Left colon (tissue), 2 donors: ENCODE data around the gene NCKAP5. TPM values are rescaled to one million over a fixed set of nuclear protein-coding genes. Genes with fewer than 3 reads are reported as not detected.
"Not testable (repeated sequence)": the region's sequence is repeated elsewhere in the genome, so short reads cannot be mapped to it uniquely, and the experiment has no call there.

Experiments
- ATAC-seq: fragments of 200-7000 bp; cut with Tn5 transposase; one replicate; pipeline ENCODE4 v1.9.1; 2020; ENCODE audit warnings: mild to moderate bottlenecking, moderate library complexity
- DNase-seq, 2 donors: peaks; one replicate each; pipeline ENCODE4 v3.0.0-alpha.2; 2020
- intact Hi-C, 2 donors: fragments of 100-400 bp; cut with DNase I in 1 of 2; cut with micrococcal nuclease in 1 of 2; formaldehyde crosslinking; loops; one replicate each; pipeline versions ENCODE4 v1.11.2 to v1.14.0; 2022; cut with DNase I, micrococcal nuclease
- total RNA-seq, 2 donors: library from RNA; stranded (reverse); fragmentation: NEBNext Ultra II Directional; extraction: Animal tissue kit (Norgen Biotek cat#: 25700); gene quantifications; one replicate each; pipeline ENCODE4 v1.2.1, GENCODE V29; 2021
- donor health status: DM: no; HTN: no; CAD: no.
- donor health status: DM: yes; HTN: yes; CAD: no.

Gene NCKAP5
- total RNA-seq, 2 donors from 2014 or later: 2.0 to 5.8 TPM

GRCh38 chr2:133526530-133527300, 41.5 kb downstream of the NCKAP5 start:
- DNase-seq (no peak), ATAC-seq (no peak)
- intact Hi-C loops: no loop called here

- intact Hi-C loops: no loop called here
- DNase-seq (no peak), ATAC-seq (no peak)
Observed at GRCh38 chr2:133525613-133526529, 42.4 kb downstream of the NCKAP5 start.

GRCh38 chr2:133525090-133525489, 43.2 kb downstream of the NCKAP5 start:
- intact Hi-C loops: no loop called here
- no peak for DNase-seq
- no peak for ATAC-seq

GRCh38 chr2:133523406-133523805, 44.9 kb downstream of the NCKAP5 start:
- no peak for DNase-seq

DNA sequence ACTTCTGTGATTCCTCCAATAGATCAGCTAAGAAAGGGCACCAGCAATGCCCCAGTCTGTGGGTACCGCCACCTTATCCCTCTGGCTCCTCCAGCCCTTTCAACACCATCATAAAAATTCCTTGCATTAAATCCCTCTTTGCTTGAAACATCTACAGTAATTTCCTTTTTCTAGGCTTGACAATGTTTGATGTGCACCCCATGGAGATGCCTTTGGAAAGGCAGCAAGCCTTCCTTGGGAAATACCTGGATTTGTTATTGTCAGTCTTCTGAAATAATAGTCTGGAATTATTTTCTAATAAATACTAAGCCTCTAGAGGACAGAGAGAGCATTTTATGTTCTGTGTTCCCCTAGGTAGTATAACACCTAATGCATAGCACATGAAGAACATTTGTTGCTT, 46.1 kb downstream of the NCKAP5 start:
- intact Hi-C loops: no loop called here
- DNase-seq (no peak), ATAC-seq (no peak)

More at GRCh38 chr2:133523406-133523805, 44.9 kb downstream of the NCKAP5 start:
- no peak for ATAC-seq
- intact Hi-C loops: no loop called here

GRCh38 chr2:133521146-133521745, 47.0 kb downstream of the NCKAP5 start:
- DNase-seq: no peak
- intact Hi-C loops: no loop called here
- no peak for ATAC-seq

- ATAC-seq, intact Hi-C loops: not testable (repeated sequence)
Observed at GRCh38 chr2:133519677-133520076, 48.6 kb downstream of the NCKAP5 start.

DNA sequence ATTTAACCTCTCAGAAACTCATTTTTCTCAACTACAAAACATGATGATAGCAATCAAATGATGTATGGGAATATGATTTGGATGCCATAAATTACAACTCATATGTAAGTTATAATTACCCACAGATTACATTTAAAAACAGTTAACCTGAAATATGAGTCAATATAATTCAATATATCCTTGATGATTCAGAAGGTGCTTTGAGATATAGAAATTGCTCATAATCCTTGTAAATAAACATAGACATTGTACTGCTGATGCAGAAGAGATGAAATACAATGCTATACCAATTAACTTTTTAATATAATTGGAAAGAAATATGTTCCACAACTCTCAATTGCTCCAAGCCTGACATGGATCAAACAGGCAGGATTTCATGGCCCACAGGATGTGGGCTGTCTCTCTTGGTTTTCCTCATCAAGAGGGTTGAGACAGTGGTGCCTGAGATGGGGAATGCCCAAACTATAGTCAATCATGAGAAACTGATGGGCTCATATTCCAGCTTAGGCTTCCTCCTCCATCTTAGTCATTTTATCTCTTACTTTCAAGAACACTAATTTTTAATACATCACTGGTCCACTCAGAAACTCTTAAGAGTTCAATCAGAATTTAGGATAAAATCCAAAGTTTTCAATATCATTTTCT, 49.4 kb downstream of the NCKAP5 start:
- ATAC-seq (no peak), DNase-seq (no peak)
- intact Hi-C loops: no loop called here

More at GRCh38 chr2:133519677-133520076, 48.6 kb downstream of the NCKAP5 start:
- DNase-seq: not testable (repeated sequence)

DNA sequence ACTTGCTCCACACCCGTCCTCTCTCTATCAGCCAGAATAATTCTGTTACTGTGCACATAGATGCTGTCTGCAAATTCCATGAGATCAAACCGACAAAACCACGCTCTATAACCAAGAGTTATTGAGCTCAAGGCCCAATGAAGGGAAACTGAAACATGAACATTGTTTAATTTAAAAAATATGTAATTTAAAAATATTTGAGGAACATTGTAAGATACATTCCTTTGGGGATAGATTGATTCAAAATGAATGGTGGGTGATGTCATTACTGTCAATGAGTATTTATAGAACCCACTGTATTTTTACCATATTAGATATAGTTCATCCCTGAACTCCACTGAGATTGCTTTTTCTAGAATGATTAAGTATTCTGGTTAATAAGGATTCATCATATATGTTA, 50.4 kb downstream of the NCKAP5 start:
- no peak for ATAC-seq
- intact Hi-C loops: no loop called here
- no peak for DNase-seq

DNA sequence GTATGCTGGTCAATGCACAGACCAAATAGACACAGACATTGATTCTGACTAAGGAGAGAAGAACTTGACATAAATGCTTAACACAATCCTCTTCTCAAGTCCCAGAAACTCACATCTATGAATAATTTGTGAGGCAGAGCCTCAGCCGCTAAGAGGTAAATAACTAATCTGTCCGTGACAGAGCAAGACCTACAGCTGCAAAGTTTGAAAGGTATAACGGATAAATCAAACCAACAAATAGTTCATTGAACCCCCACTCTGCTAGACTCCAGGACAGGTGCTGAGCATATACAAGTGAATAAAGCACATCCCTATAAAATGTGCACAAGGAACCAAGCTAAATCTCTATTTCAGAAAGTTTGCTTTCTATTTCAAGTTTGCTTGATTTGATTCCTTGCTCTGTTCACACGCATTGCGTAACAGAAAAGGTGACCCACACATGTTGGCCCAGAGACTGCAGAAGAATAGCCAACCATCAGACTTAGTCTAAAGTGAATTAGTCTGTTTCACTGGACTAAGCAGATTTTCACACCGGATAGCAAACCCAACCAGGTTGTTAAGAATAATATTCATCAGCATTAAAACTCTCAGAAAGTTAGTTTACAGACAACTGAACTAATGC, 51.7 kb downstream of the NCKAP5 start:
- no peak for DNase-seq
- ATAC-seq: no peak

GRCh38 chr2:133515271-133515670, 53.0 kb downstream of the NCKAP5 start:
- intact Hi-C loops: no loop called here

More for the DNA sequence above, 51.7 kb downstream of the NCKAP5 start:
- intact Hi-C loops: no loop called here

GRCh38 chr2:133513893-133514292, 54.4 kb downstream of the NCKAP5 start:
- DNase-seq (no peak), ATAC-seq (no peak)
- intact Hi-C loops: no loop called here

More at GRCh38 chr2:133515271-133515670, 53.0 kb downstream of the NCKAP5 start:
- ATAC-seq (no peak), DNase-seq (no peak)

DNA sequence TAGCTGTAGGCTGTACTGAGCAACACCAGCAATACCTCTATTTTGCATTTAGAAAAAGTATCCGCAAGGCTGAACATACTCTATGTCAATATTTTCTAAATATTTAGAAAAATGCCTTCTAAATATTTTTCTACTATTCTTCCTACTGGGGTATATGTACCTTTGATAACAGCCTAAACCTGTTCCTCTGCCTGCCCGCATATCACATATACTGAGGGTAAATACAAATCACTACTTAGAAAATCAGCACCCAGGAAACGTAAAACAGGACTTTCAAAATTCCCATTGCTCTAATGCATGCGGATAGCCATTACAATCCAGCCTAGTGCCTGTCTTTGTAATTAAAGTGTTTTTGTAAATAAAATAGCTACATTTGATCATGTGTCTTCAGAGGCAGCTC, 56.1 kb downstream of the NCKAP5 start:
- intact Hi-C loops: no loop called here
- DNase-seq: no peak
- no peak for ATAC-seq

DNA sequence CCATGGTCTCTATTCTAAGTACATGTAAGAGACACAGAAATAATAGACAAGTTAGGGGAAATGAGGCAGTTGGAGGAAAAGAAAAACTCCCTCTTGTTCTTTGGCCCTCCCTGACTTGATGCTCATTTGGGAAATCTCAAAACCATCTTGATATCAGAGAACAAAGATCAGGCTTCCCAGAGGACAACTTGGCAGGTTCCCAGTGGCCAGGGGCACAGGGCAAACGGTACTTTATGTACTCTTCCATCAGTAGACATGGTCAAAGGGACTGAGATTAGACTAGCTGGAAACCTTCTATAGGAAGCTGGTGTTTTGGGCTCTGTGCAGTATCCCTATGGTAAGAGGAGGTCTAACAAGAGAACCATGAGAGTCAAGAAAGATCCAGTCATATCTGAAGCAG, 56.6 kb downstream of the NCKAP5 start:
- intact Hi-C loops: no loop called here
- ATAC-seq (no peak), DNase-seq (no peak)

DNA sequence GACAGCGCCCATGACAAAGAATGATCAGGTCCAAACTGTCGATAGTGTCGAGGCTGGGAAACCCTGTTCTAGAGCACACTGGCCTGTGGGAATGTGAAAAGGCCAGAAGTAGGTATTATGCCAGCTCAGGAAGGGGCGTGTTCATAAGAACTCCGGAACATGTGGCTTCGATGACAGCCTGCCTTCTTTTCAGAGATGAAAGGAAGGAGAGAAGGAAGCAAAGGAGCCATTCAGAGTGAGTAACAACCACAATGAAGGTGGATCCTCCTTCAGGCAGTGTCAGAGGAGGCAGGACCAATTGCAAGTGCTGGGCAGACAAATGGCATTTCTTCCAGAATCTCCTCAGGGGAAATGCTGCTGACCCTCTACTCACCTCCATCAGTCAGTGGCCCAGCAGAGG, 58.5 kb downstream of the NCKAP5 start:
- DNase-seq (no peak), ATAC-seq (no peak)
- intact Hi-C loops: no loop called here

DNA sequence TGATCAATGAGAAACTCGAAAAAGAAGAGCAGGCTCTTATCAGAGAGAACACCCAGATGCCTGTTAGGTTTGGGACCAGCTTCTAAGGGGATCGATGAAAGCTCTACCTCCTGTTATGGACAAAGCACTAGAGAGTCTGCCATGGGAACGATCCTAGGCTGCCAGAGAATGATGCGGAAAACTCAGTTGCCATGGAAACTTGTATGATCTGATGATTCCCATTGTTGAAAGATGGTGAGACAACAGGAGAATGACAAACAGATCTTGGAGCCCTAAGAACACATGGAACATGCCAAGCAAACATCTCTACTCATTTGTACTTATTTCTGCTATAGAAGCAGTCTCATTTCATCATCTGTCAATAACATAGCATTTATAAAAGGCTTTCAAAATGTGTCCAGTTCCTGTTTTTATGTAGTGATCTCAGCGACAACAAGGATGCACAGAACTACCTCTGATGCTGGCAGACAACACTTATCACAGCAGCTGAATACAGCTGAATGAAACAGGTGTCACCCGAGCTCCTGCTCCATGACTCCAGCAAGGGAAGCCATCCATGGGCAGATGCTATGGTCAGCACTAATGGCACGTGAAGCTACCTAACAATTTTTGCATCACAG, 59.6 kb downstream of the NCKAP5 start:
- no peak for ATAC-seq
- intact Hi-C loops: no loop called here
- no peak for DNase-seq

DNA sequence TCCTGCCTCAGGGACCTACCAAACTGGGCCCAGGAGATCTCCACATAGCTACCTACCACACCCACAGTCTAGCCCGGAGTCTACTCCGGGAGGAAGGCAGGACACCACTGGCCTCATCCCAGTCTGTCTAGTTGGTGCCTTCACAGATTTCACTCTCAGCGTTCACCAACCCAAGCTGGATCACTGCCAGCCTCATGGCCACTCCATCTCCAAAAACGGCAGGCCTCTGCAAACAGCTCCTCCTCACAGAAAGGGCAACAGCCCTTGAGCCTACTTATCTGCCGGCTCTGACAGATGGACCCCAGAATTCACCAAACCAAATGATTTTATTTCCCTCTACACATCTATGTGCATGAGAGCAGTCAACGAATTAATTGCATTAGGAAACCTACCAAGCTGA, 61.3 kb downstream of the NCKAP5 start:
- ATAC-seq (no peak), DNase-seq (no peak)
- intact Hi-C loops: no loop called here
